ENCODE results near the gene GNG4.

The GNG4 gene
- total RNA-seq: 0.30 to 3.3 reads per million in 2 experiments

DNA sequence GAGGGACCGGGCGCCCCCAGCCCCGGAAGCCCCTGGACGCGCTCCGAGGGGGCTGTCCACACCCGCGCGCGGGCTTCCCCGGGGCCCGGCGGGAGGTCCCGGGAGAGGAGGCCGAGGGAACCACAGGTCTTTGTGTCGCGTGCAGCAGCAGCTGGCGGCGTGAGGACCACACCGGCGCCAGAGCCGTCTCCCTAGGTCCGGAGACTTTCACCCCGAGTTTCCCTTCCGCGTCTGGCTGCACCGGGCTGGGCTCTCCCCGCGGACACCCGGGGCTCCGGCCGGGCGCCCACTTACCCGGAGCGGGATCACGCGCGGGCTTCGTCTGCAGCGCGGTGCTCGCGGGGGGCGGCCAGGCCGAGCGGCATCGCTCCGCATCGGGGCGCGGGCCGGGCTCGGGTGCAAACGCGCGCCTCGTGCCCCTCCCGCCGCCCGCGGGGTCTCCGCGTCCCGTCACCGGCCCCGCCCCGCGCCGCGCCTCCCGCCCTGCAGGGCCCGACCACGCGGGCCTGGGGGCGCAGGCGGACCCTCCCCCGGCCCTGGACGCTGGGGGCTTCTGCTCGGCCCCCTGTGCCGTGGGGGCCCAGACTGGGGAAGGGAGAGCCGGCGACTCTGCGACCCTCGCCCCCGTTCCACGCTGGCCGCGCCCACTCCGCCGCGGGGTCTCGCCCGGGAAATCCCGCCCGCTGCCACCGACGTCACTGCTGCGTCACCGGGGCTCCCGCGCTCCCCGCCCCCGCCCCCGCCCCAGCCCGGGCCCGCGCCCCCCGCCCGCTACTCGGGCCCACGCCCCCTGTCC is at the start of gene GNG4:
Gene GNG4 (minus strand): TSS at position 417 of the 796 bp plus-strand sequence. CDS start 65,946 bp downstream, outside the sequence.
- no peak for DNase-seq (ENCODE audit: low read depth)

DNA sequence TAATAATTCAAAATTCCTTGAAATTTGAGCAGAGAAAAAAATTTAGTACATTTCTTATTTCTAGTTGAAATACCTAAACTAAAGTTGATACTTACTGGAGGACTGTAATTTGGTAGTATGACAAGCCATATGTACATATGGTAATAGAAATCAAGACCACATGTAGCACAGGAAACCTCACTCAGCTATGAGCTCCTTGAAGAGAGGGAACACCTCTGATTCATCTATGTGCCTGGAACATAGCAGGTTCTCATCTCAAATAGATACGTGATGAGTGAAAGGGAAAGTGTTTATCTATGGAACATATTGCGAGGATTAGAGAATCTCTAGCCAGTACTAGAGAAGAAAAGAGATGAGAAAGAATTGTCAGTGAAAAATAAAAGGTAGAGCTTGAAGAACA is 47.9 kb upstream of the GNG4 start:
- no peak for DNase-seq (ENCODE audit: low read depth)

DNA sequence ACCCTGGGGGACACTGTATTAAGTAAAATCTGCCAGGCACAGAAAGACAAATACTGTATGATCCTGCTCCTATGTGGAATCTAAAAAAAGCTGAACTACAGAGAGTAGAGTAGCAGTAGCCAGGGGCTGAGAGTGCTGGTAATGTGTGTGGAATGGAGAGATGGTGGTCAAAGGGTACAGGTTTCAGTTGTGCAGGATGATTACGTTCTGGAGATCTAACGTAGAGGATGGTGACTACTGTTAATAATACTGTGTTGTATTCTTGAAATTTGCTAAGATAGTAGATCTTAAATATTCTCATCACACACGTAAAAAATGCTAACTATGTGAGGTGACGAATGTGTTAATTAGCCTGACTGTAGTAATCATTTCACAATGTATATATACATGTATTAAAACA is 39.8 kb upstream of the GNG4 start:
- DNase-seq (ENCODE audit: low read depth): no peak

DNA sequence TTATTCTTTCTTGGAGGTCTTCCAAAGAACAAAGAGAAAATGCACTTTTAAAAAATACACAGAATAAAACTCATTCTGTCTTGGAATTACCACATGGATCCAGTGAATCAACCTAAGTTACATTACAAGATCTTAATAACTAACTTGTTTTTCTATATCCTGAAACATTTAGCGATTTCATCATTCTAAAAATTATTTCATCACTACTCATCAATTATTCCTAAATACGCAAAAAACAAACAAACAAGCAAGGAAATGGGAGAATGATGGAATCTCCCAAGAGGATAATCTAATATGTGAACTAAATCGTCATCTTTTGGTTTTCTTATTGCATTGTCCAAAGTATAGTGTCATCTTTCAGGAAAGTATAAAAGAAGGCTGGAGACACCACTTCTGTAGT is 38.5 kb upstream of the GNG4 start:
- DNase-seq (ENCODE audit: low read depth): no peak

DNA sequence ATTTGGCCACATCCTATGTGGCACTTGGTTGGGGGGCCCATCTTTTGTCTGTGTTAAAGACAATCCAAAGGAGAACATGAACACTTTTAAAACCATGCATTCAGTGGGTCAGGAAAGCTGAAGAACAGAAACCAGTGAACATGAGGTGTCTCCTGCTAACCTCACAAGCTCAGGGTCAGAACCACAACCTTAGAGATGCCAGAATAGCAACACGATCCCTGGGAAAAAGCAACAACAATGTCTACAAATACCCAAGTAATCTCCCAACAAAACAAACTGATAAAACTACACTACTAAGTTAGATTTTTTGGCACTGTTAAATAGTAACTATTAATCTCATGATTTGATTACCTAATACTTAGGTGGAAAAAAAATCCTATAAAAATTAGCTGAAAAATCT is 34.1 kb upstream of the GNG4 start:
- DNase-seq (ENCODE audit: low read depth): no peak

DNA sequence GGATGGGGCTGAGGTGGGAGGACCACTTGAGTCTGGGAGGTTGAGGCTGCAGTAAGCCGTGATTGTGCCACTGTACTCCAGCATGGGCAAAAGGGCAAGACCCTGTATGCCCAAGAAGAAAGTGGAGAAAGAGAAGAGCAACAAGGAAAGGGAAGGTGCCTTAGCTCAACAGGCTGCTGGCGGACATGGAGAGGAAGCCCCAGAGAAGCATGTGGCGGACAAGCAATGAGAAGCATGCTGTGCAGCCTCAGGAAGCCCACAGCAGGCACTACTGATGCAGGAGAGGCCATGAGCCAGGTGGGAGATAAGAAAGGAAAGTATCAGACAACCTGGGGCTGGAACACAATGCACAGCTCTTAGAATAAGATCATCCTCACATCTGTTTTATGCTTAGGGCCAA is 32.6 kb upstream of the GNG4 start:
- no peak for DNase-seq (ENCODE audit: low read depth)

DNA sequence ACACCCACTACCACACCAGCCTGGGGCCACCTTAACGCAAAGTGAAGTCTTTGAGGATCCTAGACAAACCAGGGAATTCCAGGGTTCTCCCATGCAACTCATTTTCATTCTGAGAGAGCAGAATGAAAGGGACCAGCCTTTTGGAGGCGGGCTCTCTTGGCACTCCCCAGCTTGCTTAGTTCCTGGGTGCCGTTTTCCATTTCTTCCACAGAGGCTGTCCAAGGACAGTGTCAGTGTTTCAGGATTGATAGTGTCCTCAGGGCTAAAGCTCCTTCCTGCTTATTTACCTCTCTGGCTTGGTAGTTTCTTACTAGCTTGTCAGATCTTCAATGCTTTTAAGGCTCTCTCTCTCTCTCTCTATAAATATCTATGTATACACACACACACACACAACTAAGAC is 30.1 kb upstream of the GNG4 start:
- no peak for DNase-seq (ENCODE audit: low read depth)

DNA sequence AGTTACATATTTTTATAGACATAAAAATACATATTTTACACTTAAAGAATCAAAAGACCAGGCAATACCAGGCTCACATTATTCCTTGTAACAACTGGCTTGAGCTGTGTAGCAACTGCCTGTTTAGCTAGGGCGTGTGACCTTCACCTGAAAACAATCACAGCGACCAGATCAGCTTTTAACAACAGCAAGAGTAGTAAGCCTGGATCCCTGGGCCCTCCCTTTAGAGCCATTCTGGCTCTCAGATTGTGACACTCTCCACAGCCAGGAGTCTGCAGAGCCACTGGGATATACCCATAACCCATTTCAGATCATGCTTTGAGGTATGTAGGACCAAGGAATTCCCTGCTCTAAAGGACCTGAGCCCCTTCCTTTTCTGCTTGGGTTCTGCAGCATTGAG is 29.4 kb upstream of the GNG4 start:
- no peak for DNase-seq (ENCODE audit: low read depth)

DNA sequence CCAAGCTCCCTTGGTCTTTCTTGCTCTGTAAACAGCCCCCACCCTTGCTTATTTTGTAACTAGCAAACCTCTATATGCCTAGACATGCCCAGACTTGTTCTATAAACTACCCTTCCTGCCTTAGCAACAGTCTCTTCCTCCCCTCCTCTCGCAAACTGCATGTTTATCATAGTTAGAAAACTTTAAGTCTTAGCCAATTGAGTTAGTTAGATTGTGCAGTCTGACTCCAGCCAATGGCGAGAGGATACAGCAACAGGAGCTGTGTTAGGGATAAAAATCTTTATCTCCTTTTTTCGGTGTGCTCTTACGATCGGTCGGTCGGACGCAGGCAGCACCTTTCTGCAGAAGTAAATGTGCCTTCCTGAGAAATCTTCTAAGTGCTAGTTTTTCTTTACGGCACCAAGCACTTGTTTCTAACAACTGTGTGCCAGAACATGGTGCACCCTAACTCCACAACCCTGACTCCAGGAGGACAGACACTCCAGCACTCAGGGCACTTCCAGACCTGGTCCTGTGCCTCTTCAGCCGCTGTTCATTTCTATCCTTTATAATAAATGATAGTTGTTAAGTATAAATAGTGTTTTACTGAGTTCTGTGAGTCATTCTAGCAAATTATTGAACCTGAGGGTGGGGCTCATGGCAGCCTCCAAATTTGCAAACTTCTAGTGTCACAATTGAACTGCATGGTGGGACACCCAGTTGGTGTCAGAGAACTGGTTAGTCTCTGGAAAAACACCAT is 25.7 kb upstream of the GNG4 start:
- DNase-seq (ENCODE audit: low read depth): no peak

DNA sequence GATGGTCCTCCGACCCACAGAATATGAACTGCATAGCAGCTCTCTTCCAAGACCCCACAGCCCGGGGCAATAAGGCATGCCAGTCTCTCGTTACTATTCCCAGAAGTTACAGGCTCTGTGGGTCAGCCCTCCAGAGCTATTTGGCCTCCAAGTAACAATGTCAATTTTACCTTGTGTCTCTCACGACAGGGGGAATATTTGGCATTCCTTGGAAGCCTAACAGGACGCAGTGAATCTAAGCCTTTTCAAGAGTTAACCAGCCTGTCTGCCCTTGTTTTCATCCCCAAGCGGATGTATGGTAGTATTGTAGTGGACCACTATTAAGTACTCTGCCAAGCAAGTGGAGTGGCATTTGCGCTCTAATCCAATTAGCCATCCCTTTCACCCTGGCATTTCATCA is 24.4 kb upstream of the GNG4 start:
- no peak for DNase-seq (ENCODE audit: low read depth)

DNA sequence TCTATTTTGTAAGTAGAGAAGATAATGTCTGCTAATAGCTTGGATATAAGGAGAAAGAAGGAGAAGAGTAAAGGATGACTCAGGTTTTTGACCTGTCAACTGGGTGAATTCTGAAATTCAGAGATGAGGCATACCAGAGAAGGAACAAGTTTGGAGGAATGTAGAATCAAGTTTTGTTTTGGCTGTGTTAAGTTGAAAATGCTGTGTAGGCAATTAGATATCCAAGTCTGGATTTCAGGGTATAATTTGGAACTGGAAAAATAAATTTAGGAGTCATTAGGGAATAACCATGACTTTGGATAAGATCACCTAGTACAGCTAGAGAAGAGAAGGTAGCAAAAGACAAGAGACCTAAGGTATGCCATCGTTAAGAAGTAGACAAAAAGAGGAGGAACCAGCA is 22.4 kb upstream of the GNG4 start:
- no peak for DNase-seq (ENCODE audit: low read depth)

DNA sequence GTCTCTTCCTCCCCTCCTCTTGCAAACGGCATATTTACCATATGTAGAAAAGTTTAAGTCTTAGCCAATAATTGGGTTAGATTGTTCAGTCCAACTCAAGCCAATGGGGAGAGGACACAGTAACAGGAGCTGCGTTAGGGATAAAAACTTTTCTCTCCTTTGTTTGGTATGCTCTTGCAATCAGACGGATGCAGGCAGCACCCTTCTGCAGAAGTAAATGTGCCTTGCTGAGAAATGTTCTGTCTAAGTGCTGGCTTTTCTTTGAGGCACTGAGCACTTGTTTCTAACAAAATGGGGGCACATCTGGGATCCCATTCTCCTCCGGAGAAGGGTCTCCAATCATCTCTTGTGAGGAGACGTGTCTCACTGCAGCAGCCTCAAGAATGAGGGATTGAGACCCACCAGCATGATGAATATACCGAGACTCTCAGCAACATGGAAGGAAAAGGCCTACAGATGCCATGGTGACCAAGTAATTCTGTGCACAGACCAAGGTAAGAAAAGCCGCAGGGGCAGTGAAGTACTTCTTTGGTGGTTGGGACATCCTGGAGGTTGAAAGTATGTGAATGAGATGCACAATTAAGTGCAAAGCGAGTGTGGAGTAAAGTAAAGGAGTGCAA is 20.7 kb upstream of the GNG4 start:
- no peak for DNase-seq (ENCODE audit: low read depth)

DNA sequence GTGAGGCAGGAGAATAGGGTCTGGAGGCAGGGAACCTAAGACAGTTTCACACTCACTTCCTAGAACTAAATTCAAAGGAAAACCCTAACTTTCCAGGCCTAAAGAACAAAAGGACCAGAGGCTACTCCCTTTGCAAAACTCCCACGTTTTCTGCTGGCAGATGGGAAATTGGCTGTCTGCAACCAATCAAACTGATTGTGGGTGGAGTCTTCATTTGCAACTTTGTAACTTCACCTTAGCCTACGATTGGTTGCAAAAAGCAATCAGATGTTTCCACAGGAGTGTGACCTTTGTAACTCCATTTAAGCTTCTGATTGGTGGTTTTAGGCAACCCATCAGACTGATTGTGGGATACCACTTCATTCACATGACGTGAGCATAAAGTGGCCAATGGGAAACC is 19.7 kb upstream of the GNG4 start:
- no peak for DNase-seq (ENCODE audit: low read depth)

DNA sequence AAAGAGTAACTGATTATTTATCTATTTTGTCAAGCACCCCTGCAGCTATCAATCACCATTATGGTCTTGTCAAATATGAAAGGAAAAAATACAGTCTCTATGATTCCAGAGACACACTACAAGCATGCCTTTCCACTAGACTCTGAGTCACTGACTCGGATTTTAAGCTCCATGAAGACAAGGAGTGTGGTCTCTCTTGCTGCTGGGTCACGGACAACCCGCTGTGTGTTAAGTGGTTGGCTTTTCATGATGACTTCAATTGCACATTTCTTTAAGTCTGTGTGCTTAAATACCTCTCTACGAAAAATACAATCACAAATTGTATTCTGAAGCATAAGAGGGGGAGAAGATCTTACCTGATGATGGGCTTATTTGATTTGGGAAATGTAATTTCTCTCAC is 14.0 kb upstream of the GNG4 start:
- DNase-seq (ENCODE audit: low read depth): no peak

DNA sequence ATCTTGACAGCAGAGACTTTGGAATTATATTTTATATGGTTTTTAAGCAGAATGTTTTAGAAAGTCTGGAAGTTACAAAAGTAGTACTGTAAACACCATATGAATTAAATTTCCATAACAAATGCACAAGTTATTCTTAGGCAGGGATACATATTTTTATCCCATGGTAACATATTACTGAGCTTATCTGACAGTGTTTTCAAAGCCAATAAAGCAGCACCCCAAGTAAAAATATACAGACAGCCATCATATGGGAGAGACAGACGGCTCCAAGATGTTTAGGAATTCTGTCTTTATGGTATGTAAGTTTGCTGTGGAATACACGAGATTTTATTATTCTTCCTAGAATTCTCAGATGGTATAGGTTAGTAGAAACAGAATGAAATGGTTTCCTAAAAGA is 12.0 kb upstream of the GNG4 start:
- no peak for DNase-seq (ENCODE audit: low read depth)

DNA sequence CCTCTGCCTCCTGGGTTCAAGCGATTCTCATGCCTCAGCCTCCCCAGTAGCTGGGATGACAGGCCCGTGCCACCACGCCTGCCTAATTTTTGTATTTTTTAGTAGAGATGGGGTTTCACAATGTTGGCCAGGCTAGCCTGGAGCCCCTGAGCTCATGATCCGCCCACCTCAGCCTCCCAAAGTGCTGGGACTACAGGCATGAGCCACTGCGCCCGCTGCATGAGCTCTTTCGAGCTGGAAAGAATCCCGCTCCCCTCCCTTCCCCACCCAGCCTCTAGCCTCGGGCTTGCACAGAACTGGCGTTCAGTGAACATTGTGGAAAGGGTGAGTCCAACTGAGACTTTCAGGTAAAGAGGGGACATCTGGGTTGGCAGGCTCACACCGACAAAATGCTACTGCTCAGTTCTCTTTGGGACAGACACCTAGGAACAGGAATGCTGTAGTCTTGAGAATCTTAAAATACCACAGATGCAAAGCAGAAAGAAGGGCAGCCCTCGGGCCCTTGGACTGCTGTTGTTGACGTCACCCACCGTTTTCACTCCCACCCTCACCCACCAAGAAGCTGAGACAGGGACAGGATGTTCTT is 9.7 kb upstream of the GNG4 start:
- no peak for DNase-seq (ENCODE audit: low read depth)

DNA sequence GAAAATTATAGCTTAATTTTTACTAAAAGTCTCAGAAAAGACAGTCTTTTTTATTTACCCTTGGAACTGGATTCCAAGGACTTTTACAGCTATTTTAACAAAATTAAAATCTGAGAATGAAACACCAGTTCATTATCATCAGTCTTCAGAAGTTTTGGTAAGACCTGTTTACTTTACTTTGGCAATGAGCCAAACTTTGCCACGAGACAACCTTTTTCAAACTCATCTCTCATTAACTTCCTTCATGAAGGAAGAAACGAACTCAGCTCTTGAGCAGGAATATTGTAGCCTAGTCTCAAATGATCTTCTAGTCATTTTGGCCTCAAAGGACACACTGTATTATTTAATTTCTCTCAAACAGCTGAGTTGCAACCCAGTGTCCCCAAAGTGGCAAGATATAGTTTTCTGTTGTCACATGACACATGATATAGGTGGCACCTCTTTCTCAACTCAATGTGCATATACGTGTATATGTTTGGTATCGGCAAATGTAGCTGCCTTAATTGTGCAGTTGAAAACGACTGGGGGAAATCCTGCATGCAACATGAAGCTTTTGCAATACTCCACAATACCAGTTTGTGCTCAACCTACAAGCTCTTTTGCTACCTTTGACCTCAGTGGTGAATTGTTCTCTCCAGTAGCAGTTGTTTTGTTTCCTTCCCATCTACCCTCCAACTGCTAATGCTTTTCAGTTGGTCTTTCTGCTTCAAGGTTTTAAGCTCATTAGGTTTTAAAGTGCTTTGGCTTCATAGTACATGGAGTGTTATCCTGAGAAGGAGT is 8.4 kb upstream of the GNG4 start:
- DNase-seq (ENCODE audit: low read depth): no peak

DNA sequence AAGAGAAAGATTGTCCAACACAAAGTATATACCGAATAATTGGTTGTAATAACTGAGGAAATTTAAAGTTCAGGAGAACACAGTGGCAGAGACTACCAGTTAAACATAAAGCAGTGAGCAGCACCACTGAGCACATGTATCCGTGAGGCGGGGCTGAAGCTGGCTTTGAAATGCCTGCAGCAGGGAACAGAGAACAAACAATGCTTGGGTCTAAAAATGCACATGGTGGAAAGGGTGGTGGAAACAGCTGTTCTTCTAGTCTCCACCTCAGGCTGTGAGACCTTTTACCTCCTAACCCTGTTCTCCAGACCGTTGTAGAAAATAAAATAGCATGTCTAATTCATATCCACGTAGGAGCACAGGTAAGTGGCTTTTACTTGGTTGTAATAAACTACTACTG is 7.7 kb upstream of the GNG4 start:
- no peak for DNase-seq (ENCODE audit: low read depth)

DNA sequence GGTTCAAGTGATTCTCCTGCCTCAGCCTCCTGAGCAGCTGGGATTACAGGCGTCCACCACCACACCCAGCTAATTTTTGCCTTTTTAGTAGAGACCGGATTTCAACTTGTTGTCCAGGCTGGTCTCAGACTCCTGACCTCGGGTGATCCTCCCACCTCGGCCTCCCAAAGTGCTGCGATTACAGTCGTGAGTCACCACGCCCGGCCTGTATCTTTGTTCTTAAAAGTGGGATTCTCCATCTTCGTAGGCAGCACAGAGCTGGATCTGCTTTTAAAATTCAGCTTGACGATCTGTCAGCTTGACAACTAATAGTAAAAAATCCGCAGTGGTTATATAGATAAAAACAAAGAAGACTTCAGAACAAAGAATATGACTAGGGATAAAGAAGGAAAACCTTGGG is 2.8 kb upstream of the GNG4 start:
- DNase-seq (ENCODE audit: low read depth): no peak

DNA sequence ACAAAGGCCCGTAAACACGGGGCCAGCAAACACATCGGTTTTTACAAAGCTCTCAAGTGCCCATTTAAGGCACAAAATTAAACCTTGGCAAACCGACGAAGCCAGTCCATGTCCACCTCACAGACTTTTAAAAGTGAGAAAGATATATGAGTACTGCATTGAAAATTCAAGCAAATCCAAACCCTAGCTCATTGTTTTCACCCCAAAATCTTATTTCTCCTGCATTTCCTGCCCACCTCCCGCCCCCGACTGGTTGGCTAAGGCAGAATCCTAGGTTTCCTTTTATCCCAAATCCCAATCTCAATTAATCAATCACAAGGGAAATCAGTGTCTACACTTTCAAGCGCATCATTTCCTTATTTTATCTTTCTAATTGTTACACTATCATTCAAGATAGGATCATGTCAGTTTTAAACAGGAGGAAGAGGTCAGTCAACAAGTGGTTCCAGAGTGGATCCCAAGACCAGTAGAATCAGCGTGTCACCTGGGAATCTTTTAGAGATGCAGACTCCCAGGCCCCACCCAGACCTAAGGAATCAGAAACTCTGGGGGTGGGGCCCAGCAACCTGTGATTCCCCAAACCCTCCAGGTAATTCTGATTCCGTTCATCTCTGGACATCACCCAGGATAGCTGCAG is 1.7 kb upstream of the GNG4 start:
- DNase-seq (ENCODE audit: low read depth): no peak
